WERI-Rb-1 (cell line): ENCODE results near the gene TAF5L.

Source experiments
- DNase-seq: peaks from one replicate; pipeline ENCODE4 v3.0.0-alpha.2; 2020
- H3K27ac ChIP-seq: fragments of 250-450 bp; sonication (Bioruptor Pico); 2 replicates; pipeline ENCODE4 v1.5.1; 2020; ENCODE audit warnings: mild to moderate bottlenecking, moderate library complexity
- H3K27me3 ChIP-seq: fragments of 250-450 bp; sonication (Bioruptor Pico); 2 replicates; pipeline ENCODE4 v1.5.1; 2021; ENCODE audit warnings: mild to moderate bottlenecking, low read depth, moderate library complexity; ENCODE audit not compliant: insufficient read depth, severe bottlenecking
- H3K36me3 ChIP-seq: fragments of 250-450 bp; sonication (Bioruptor Pico); 2 replicates; pipeline ENCODE4 v1.5.1; 2020; ENCODE audit warnings: mild to moderate bottlenecking, moderate library complexity
- H3K4me3 ChIP-seq: 2 replicates; pipeline ENCODE4 v1.5.1; 2011; ENCODE audit warnings: low read depth, mild to moderate bottlenecking, control low read depth, low read length
- H3K9me3 ChIP-seq: fragments of 250-450 bp; sonication (Bioruptor Pico); 2 replicates; pipeline ENCODE4 v1.5.1; 2021; ENCODE audit warnings: mild to moderate bottlenecking, moderate library complexity; ENCODE audit not compliant: severe bottlenecking
- TF ChIP-seq, protein P1 (sequence below): IDR thresholded peaks from 2 replicates; pipeline ENCODE4 v1.5.1; 2011; ENCODE audit warnings: low read depth, mild to moderate bottlenecking, control low read depth, inconsistent platforms, low read length

Gene TAF5L

DNA sequence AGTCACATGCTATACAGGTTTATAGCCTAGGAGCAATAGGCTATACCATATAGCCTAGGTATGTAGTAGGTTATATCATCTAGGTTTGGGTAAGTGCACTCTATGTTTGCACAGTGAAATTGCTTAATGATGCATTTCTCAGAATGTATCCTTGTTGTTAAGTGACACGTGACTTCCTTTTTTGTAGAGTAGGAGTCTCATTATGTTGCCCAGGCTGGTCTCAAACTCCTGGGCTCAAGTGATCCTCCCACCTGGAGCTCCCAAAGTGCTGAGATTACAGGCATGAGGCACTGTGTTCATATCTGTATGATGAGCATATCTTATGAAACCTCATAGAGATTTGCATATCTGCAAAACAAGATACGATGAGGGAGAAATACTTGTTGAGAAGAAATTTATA lies 53.6 kb downstream of the TAF5L start:
- DNase-seq: no peak
- no peaks in the 10 kb centered on the region for H3K9me3 ChIP-seq
- H3K4me3 ChIP-seq: no peak overlapping the region
- TF ChIP-seq, protein P1, sequence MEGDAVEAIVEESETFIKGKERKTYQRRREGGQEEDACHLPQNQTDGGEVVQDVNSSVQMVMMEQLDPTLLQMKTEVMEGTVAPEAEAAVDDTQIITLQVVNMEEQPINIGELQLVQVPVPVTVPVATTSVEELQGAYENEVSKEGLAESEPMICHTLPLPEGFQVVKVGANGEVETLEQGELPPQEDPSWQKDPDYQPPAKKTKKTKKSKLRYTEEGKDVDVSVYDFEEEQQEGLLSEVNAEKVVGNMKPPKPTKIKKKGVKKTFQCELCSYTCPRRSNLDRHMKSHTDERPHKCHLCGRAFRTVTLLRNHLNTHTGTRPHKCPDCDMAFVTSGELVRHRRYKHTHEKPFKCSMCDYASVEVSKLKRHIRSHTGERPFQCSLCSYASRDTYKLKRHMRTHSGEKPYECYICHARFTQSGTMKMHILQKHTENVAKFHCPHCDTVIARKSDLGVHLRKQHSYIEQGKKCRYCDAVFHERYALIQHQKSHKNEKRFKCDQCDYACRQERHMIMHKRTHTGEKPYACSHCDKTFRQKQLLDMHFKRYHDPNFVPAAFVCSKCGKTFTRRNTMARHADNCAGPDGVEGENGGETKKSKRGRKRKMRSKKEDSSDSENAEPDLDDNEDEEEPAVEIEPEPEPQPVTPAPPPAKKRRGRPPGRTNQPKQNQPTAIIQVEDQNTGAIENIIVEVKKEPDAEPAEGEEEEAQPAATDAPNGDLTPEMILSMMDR: no peak
- H3K36me3 ChIP-seq: no peaks in the 10 kb centered on the region
- H3K27me3 ChIP-seq: no peaks in the 10 kb centered on the region
- H3K27ac ChIP-seq: no peak overlapping the region

DNA sequence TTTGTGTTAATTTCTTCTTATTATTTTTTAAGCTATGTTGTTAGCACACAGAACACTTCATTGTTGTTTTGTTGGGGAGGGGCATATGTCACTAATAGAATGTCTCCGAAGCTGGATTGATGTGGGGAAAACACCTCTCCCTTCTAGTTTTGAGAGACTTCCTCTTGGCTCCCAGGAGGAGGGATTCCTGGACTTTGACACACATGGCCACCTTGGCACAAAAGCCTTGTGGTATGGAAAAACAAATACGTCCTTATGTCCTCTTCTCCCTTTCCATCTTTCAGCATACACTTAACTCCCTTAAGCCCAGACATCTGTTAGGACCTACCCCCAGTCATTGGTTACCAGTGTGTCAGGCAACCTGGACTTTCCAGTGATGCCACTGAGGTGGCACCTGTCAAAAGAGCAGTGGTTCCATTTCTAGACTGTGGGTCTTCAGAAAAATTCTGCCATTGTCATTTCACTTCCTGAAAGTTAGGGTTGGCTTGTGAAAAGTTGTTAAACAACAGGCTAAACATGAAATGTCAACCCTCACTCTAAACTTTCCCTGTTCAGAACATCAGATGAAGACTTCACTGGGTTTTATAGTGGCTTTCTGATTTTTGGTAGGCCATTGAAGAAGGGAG lies 54.9 kb downstream of the TAF5L start:
- Histone ChIP-seq H3K9me3 (no peaks in the 10 kb centered on the region), H3K27ac (no peak overlapping the region), H3K27me3 (no peaks in the 10 kb centered on the region), H3K36me3 (no peaks in the 10 kb centered on the region), H3K4me3 (no peak overlapping the region)
- TF ChIP-seq, protein P1: no peak
- DNase-seq: no peak

DNA sequence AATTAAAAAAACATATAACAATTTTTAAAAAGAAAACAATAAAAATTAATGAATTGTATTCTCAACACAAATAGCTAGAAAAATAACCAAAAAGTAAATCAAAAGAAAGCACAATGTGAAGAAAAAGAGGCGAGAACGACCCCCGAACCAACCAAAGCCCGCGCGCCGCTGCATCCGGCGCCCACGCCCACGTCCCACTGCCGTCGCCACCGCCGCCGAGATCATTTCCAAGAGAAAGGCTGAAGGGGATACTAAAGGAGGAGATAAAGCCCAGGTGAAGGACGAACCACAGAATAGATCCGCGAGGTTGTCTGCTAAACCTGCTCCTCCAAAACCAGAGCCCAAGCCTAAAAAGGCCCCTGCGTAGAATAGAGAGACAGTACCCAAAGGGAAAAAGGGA lies 55.6 kb downstream of the TAF5L start:
- Histone ChIP-seq H3K4me3 (no peak overlapping the region), H3K27ac (no peak overlapping the region), H3K27me3 (no peaks in the 10 kb centered on the region), H3K36me3 (no peaks in the 10 kb centered on the region), H3K9me3 (no peaks in the 10 kb centered on the region)
- no peak for DNase-seq
- TF ChIP-seq, protein P1: no peak

DNA sequence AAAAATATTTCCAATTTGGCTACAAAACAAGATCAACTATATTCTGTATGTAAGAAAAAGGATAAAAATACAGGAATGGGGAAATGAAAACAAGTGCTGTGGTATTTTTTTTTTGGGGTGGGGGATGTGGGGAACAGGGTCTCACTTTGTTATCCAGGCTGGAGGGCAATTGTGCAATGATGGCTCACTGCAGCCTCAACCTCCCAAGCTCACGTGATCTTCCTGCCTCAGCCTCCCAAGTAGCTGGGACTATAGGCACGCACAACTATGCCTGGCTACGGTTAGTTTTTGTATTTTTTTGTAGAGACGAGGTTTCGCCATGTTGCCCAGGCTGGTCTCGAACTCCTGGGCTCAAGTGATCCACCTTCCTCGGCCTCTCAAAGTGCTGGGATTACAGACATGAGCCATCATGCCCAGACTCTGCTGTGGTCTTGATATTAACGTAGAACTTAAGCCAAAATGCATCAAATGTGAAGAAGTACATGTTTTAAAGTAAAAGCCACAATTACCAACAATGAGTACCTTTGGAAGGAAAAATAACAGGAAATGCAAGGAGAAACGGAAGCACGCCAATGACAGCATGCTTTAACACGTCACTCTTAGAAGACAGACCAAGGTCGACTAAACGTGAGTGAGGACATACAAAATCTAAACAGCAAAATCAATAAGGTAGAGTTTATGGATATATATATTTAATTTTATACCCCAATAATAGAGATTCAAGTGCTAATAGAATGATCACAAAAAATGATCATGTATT lies 58.6 kb downstream of the TAF5L start:
- Histone ChIP-seq H3K4me3 (no peak overlapping the region), H3K36me3 (no peaks in the 10 kb centered on the region), H3K9me3 (no peaks in the 10 kb centered on the region), H3K27me3 (no peaks in the 10 kb centered on the region), H3K27ac (no peak overlapping the region)
- TF ChIP-seq, protein P1: no peak
- no peak for DNase-seq

DNA sequence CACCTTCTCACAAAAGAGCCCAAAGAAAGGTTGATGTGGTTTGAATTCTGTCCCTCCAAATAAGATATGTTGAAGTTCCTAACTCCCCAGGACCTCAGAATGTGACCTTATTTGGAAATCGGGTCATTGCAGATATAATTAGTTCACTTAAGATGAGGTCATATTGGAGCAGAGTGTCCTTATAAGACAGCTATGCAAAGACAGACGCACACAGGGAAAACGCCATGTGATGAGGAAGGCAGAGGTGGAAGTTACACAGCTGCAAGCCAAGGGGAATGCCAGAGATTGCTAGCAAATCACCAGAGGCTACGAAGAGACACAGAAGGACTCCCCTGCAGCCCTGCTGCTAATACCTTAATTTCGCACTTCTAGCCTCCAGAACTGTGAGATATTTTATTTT lies 62.2 kb downstream of the TAF5L start:
- H3K4me3 ChIP-seq: no peak overlapping the region
- no peaks in the 10 kb centered on the region for H3K9me3 ChIP-seq
- H3K36me3 ChIP-seq: no peaks in the 10 kb centered on the region
- H3K27ac ChIP-seq: no peak overlapping the region
- TF ChIP-seq, protein P1: no peak
- no peak for DNase-seq
- no peaks in the 10 kb centered on the region for H3K27me3 ChIP-seq
